ENCODE data around the gene GABRG3.

GABRG3 gene

DNA sequence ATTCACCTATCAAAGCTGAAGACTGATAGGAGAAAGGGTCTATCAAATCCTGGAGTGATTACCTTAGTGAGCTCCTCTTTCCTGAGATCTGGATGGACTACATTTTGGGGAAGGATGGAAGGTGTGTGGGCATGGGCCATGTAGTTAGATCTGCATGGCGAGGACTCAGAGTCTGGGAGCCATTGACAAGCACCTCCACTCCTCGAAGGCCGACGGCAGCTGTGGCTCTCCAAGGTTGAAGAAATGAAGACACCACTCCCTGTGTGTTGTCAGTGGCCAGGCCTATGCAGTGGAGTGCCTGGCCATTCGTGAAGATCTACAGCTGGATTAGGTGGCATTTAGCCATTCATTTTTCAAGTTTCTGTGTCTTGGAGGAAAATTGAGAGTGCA lies 509.2 kb downstream of the GABRG3 start:
- Histone ChIP-seq H3K27ac (ENCODE audit: low read depth, low read length) (no peak overlapping the region), H3K9ac (ENCODE audit: low read depth, low read length) (no peak overlapping the region), H3K4me1 (ENCODE audit: control insufficient read depth, insufficient read depth, low read length) (peaks cover 29% of the 10 kb centered on the region), H3K36me3 (ENCODE audit: control insufficient read depth, insufficient read depth, low read length) (no peaks in the 10 kb centered on the region), H3K9me3 (ENCODE audit: control insufficient read depth, insufficient read depth, low read length) (no peaks in the 10 kb centered on the region), H3K4me3 (ENCODE audit: low read depth, low read length) (no peak overlapping the region), H3K27me3 (ENCODE audit: control insufficient read depth, insufficient read depth, low read length) (no peaks in the 10 kb centered on the region)

DNA sequence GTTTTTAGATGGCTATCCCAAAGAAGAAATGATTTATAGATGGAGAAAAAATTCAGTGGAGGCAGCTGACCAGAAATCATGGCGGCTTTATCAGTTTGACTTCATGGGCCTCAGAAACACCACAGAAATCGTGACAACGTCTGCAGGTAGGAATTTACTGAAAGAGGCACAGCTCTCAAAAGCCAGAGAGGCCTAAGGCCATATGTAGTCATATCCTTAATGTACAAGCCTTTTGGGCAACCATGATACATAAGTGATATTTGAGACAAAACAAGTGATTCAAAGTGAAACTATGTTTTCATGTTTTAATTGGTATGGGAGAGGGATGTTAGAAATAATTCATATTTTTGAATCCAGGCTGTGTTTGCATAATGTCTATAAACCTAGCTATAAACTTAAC lies 509.7 kb downstream of the GABRG3 start:
- no peak overlapping the region for H3K4me3 ChIP-seq (ENCODE audit: low read depth, low read length)

DNA sequence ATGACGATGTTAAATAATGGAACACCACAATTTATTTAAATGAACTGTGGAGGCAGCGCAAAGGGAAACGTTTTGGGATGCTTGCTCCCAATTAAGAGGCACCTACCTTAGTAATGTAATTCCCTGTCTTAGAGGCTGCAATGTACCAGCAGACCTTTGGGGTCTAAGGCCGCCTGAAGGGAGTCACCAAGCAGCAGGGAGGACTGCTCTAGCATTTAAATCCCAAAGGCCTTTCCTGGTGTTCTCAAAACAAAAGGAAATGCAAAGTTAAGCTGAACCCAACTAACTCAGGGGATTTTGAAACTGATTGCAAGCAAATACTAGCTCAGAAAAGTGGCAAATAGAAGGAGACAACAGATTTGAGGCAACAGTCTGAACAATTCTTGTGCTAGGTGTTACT lies 510.8 kb downstream of the GABRG3 start:
- H3K27me3 ChIP-seq (ENCODE audit: control insufficient read depth, insufficient read depth, low read length), result no peaks in the 10 kb centered on the region
- H3K4me1 ChIP-seq (ENCODE audit: control insufficient read depth, insufficient read depth, low read length), result peaks cover 29% of the 10 kb centered on the region
- H3K4me3 ChIP-seq (ENCODE audit: low read depth, low read length), result no peak overlapping the region; the same call in 1 of the 2 replicates
- 0 out of 2 replicates have a peak overlapping the region, but pooled peaks have one; percentile 36 for H3K9ac ChIP-seq (ENCODE audit: low read depth, low read length)
- H3K27ac ChIP-seq (ENCODE audit: low read depth, low read length), result peak overlapping the region; percentile 85
- no peaks in the 10 kb centered on the region for H3K9me3 ChIP-seq (ENCODE audit: control insufficient read depth, insufficient read depth, low read length)
- no peaks in the 10 kb centered on the region for H3K36me3 ChIP-seq (ENCODE audit: control insufficient read depth, insufficient read depth, low read length)

More for the DNA sequence above, 509.7 kb downstream of the GABRG3 start:
- H3K9ac ChIP-seq (ENCODE audit: low read depth, low read length), result no peak overlapping the region
- H3K4me1 ChIP-seq (ENCODE audit: control insufficient read depth, insufficient read depth, low read length), result peaks cover 29% of the 10 kb centered on the region
- H3K36me3 ChIP-seq (ENCODE audit: control insufficient read depth, insufficient read depth, low read length), result no peaks in the 10 kb centered on the region
- no peaks in the 10 kb centered on the region for H3K27me3 ChIP-seq (ENCODE audit: control insufficient read depth, insufficient read depth, low read length)
- no peak overlapping the region for H3K27ac ChIP-seq (ENCODE audit: low read depth, low read length)
- H3K9me3 ChIP-seq (ENCODE audit: control insufficient read depth, insufficient read depth, low read length), result no peaks in the 10 kb centered on the region

GRCh38 chr15:27482287-27482686 lies 511.3 kb downstream of the GABRG3 start:
- Histone ChIP-seq H3K4me1 (ENCODE audit: control insufficient read depth, insufficient read depth, low read length) (peaks cover 29% of the 10 kb centered on the region), H3K9me3 (ENCODE audit: control insufficient read depth, insufficient read depth, low read length) (no peaks in the 10 kb centered on the region), H3K9ac (ENCODE audit: low read depth, low read length) (0 out of 2 replicates have a peak overlapping the region, but pooled peaks have one; percentile 36), H3K4me3 (ENCODE audit: low read depth, low read length) (no peak overlapping the region; the same call in 1 of the 2 replicates), H3K36me3 (ENCODE audit: control insufficient read depth, insufficient read depth, low read length) (no peaks in the 10 kb centered on the region), H3K27ac (ENCODE audit: low read depth, low read length) (peak overlapping the region; percentile 85), H3K27me3 (ENCODE audit: control insufficient read depth, insufficient read depth, low read length) (no peaks in the 10 kb centered on the region)

DNA sequence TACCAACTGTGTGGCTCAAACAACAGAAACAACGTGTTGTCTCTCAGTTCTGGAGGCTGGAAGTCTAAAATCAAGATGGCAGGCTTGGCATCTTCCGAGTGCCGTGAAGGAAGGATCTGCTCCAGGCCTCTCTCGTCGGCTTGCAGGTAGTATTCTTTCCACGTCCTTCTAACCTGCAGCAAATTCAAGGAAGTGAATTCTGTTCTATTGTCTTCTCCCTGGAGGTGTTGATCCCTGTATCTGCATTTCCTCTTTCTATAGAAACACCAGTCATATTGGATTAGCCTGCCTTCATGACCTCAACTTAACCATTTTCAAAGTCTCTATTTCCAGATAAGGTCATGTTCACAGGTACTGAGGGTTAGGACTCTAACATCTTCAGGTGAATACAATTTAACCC lies 512.1 kb downstream of the GABRG3 start:
- H3K27ac ChIP-seq (ENCODE audit: low read depth, low read length), result peak overlapping the region; percentile 85
- no peak overlapping the region for H3K9ac ChIP-seq (ENCODE audit: low read depth, low read length)
- no peaks in the 10 kb centered on the region for H3K9me3 ChIP-seq (ENCODE audit: control insufficient read depth, insufficient read depth, low read length)
- H3K27me3 ChIP-seq (ENCODE audit: control insufficient read depth, insufficient read depth, low read length), result no peaks in the 10 kb centered on the region
- H3K4me3 ChIP-seq (ENCODE audit: low read depth, low read length), result no peak overlapping the region
- H3K4me1 ChIP-seq (ENCODE audit: control insufficient read depth, insufficient read depth, low read length), result peaks cover 29% of the 10 kb centered on the region
- H3K36me3 ChIP-seq (ENCODE audit: control insufficient read depth, insufficient read depth, low read length), result no peaks in the 10 kb centered on the region

DNA sequence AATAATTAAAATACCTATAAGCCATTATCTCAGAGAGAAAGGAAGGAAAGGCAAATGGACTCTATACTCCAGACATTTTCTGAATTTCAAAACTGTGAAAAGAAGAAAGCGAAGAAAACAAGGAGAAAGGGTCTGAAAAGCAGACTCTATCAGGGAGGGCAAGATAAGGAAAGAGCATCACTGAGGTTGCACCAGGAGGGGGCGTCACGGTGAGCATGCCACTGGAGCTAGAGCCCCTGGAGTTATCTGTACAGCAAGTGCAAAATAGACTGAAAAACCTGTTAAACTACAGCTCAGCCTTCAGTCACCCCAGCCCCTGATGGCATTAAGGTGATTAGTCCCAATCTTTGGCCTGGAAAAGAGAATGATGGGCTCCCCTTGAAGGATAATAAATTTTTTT lies 514.3 kb downstream of the GABRG3 start:
- Histone ChIP-seq H3K27ac (ENCODE audit: low read depth, low read length) (no peak overlapping the region), H3K4me1 (ENCODE audit: control insufficient read depth, insufficient read depth, low read length) (peaks cover 29% of the 10 kb centered on the region), H3K27me3 (ENCODE audit: control insufficient read depth, insufficient read depth, low read length) (no peaks in the 10 kb centered on the region), H3K4me3 (ENCODE audit: low read depth, low read length) (no peak overlapping the region), H3K9me3 (ENCODE audit: control insufficient read depth, insufficient read depth, low read length) (no peaks in the 10 kb centered on the region), H3K36me3 (ENCODE audit: control insufficient read depth, insufficient read depth, low read length) (no peaks in the 10 kb centered on the region), H3K9ac (ENCODE audit: low read depth, low read length) (no peak overlapping the region)

- no peak overlapping the region for H3K4me3 ChIP-seq (ENCODE audit: low read depth, low read length)
- H3K27ac ChIP-seq (ENCODE audit: low read depth, low read length), result no peak overlapping the region
- peaks cover 29% of the 10 kb centered on the region for H3K4me1 ChIP-seq (ENCODE audit: control insufficient read depth, insufficient read depth, low read length)
- H3K27me3 ChIP-seq (ENCODE audit: control insufficient read depth, insufficient read depth, low read length), result no peaks in the 10 kb centered on the region
- H3K36me3 ChIP-seq (ENCODE audit: control insufficient read depth, insufficient read depth, low read length), result no peaks in the 10 kb centered on the region
- H3K9ac ChIP-seq (ENCODE audit: low read depth, low read length), result no peak overlapping the region
- H3K9me3 ChIP-seq (ENCODE audit: control insufficient read depth, insufficient read depth, low read length), result no peaks in the 10 kb centered on the region
Measured at GRCh38 chr15:27486051-27486450, 515.1 kb downstream of the GABRG3 start.

GRCh38 chr15:27486683-27487647 lies 516.0 kb downstream of the GABRG3 start:
- peaks cover 31% of the 10 kb centered on the region for H3K4me1 ChIP-seq (ENCODE audit: control insufficient read depth, insufficient read depth, low read length)
- no peak overlapping the region for H3K4me3 ChIP-seq (ENCODE audit: low read depth, low read length)
- H3K9ac ChIP-seq (ENCODE audit: low read depth, low read length), result no peak overlapping the region
- H3K27ac ChIP-seq (ENCODE audit: low read depth, low read length), result no peak overlapping the region
- no peaks in the 10 kb centered on the region for H3K36me3 ChIP-seq (ENCODE audit: control insufficient read depth, insufficient read depth, low read length)
- H3K27me3 ChIP-seq (ENCODE audit: control insufficient read depth, insufficient read depth, low read length), result no peaks in the 10 kb centered on the region
- no peaks in the 10 kb centered on the region for H3K9me3 ChIP-seq (ENCODE audit: control insufficient read depth, insufficient read depth, low read length)

- Histone ChIP-seq H3K9me3 (ENCODE audit: control insufficient read depth, insufficient read depth, low read length) (no peaks in the 10 kb centered on the region), H3K4me1 (ENCODE audit: control insufficient read depth, insufficient read depth, low read length) (peaks cover 31% of the 10 kb centered on the region), H3K9ac (ENCODE audit: low read depth, low read length) (no peak overlapping the region), H3K27ac (ENCODE audit: low read depth, low read length) (no peak overlapping the region), H3K36me3 (ENCODE audit: control insufficient read depth, insufficient read depth, low read length) (no peaks in the 10 kb centered on the region), H3K4me3 (ENCODE audit: low read depth, low read length) (no peak overlapping the region), H3K27me3 (ENCODE audit: control insufficient read depth, insufficient read depth, low read length) (no peaks in the 10 kb centered on the region)
Measured at GRCh38 chr15:27487846-27488245, 516.9 kb downstream of the GABRG3 start.

GRCh38 chr15:27490867-27491595 lies 520.0 kb downstream of the GABRG3 start:
- H3K27ac ChIP-seq (ENCODE audit: low read depth, low read length), result no peak overlapping the region
- no peaks in the 10 kb centered on the region for H3K36me3 ChIP-seq (ENCODE audit: control insufficient read depth, insufficient read depth, low read length)
- peaks cover 20% of the 10 kb centered on the region for H3K4me1 ChIP-seq (ENCODE audit: control insufficient read depth, insufficient read depth, low read length)
- no peak overlapping the region for H3K9ac ChIP-seq (ENCODE audit: low read depth, low read length)
- H3K4me3 ChIP-seq (ENCODE audit: low read depth, low read length), result no peak overlapping the region
- no peaks in the 10 kb centered on the region for H3K9me3 ChIP-seq (ENCODE audit: control insufficient read depth, insufficient read depth, low read length)
- no peaks in the 10 kb centered on the region for H3K27me3 ChIP-seq (ENCODE audit: control insufficient read depth, insufficient read depth, low read length)

All from HUES48 (cell line).